HG02884 (cell line): ENCODE results near the gene CEP135.
A peak's percentile ranks its signal among the peaks of the same experiment; 100 is the strongest.

Source experiments
- ATAC-seq: cut with Tn5 transposase; IDR thresholded peaks from one replicate; pipeline ENCODE4 v1.9.1; 2021; ENCODE audit warnings: mild to moderate bottlenecking, moderate library complexity; ENCODE audit not compliant: unreplicated experiment

CEP135 gene

DNA sequence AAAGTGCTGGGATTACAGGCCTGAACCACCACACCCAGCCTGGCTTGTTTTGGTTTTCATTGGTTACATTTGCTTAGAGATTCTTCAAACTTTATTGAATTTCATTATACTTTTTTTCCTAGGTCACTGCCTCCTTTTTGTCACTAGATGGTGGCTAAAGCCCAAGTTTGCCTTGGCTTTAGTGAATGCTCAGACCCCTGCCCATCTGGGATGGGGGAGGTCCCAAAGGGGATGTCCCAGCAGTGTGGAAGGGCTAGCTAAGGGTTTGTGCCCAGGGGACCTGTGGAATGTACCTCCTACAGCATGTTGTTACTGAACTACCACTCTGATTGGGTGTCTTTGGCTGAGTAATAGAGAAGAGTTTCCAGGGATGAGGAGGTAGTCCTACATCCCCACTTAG is 58.4 kb downstream of the CEP135 start:
- ATAC-seq = no peak

DNA sequence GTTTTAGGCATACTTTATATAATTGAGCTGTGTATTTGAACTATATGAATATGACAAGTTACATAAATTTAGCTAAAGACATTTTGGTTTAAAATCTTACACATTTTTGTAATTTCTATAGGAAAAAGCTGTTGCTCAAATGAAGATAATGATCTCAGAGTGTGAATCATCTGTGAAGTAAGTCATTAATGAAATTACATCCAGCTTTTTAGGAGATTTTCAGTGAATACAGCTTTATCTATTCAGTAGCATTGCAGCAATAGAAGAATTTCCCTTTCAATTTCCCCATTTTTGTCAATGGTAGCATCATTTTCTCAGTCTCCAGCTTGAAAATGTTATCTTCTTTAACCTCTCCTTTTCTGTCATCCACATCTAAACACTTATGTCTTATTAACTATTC is 59.5 kb downstream of the CEP135 start:
- ATAC-seq = no peak

DNA sequence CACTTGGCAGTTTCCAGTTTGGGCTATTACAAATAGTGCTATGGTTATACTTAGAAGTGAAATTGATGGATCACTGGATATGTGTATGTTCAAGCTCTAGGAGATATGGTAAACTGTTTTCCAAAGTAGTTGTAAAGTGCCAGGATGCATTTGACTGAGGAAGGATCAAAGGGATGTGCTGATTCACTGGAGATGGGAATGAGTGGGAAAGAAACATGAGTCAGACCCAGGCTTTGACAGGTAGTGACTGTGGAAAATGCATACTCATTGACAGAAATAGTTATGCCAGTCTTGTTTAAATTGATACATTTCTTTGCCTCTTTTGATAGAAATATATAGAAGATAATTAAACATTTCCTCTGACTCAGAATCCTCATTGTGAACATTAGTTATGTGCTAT is 77.9 kb downstream of the CEP135 start:
- no peak for ATAC-seq

DNA sequence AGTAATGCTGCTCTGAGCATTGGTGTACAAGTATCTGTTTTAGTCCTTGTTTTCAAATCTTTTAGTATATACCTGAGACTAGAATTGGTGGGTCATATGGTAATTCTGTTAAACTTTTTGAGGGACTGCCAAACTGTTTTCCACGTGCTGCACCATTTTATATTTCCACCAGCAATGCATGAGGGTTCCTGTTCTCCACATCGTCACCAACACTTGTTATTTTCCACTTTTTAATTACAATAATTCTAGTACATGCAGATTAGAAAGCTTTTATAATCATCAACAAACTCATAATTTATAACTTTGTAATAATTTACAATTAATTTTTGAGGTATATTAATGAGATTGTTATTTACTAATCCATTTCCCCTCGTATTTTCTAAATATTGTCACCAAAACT is 79.4 kb downstream of the CEP135 start:
- ATAC-seq = no peak

DNA sequence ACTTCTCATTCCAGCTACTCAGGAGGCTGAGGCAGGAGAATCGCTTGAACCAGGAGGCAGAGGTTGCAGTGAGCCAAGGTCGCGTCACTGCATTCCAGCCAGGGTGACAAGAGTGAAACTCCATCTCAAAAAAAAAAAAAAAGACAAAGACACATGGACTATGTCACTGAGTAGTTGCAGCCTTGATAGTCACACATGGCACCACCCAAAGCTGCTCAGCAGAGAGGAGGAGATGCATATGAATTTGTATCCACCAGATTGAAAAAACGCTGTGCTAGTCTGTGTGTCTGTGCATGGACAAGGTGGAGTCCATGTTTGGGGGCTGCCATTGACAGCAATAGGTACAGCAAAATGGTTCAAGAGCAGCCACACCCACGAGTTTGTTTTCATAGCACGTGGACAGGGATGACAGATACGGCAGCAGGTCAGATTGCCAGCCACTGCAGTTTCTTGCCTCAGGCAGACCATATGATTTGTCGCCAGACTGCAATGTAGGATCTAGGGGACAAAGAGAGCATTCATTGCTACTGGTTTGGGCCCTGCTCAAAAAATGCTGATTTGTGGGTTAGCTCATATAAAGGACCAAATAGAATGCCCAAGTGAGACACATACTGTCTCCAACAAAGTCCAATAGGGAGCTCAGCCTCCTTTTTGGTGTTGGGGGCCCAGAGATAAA is 89.9 kb downstream of the CEP135 start:
- ATAC-seq = no peak

DNA sequence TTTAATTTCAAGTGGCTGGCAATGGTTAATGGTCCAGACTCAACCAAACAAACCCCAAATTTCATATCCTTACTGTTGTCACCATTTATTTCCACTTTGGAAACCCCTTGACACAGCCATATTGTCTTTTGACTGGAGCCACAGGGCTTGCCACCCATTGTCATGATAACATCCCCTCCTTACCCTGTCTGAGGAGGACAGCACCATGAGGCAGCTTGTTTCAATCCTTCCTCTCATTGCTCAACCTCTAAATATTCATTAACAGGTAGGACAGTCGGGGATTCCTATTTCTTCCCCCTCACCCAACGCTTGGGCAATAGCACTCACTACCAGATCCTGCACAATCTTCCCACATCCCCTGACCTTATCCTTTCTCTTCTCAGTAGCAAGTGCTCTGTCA is 92.1 kb downstream of the CEP135 start:
- no peak for ATAC-seq

DNA sequence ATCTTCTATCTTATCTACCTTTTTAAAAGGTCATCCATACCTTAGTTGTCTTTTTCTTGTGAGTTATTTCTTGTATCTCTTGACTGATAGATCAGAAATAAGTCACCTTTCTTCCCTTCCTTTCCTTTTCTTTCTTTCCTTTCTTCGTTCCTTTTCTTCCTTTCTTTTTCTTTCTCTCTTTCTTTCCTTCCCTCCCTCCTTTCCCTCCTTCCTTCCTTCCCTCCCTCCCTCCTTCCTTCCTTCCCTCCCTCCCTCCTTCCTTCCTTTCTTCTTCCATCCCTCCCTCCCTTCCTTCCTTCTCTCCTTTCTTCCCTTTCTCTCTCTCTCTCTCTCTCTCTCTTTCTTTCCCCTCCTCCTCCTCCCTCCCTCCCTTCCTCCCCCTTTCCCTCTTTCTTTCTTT is 93.5 kb downstream of the CEP135 start:
- no peak for ATAC-seq

DNA sequence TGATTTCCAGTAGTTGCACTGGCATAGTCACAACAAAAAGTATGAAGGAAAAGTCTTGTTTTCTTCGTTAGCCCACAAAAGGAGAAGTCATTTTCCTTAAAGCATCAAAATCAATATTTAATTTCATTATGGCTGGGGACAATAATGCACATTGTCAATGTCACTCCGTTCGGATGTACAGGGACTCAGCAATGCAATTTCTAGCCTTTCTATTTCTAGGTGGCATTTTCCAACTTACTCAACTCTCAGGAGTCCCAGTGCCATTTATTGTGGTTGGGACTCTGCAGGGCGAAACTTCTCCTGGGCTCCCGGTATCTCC is 99.6 kb downstream of the CEP135 start:
- ATAC-seq = no peak

DNA sequence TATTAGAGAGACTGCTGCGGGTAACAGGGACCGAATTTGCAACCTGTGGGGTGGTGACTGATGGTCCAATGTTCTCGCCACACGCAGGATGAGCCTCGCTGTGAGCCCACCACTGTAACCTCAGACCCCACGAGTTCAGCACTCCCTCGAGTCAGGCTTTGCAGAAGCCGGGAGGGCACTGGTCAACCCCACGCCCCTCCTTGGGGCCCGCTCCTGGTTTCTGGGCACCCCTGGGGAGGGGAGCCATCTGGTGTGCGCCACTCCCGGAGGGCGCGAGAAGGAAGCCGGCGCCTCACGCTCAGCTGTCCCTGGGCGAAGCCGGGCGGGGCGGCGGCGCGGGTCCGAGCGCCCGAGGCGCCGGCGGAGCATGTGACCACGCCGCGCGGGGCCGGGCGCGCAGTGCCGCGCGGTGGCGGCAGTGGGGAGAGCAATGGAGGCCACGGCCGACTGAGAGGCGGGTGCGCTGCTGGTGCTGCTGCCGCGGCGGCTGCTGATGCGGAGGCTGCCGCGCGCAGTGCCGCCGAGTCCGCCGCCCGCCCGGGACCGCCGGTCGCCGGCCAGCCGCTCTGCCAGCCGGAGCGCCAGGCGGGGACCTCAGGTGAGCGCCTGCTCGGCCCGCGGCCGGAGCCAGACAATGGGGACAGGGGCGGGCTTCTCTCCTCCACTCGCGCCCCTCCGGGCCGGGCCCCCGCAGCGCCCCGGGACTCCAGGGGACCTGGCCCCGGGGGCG is 100.1 kb downstream of the CEP135 start:
- ATAC-seq = peak; percentile 90

DNA sequence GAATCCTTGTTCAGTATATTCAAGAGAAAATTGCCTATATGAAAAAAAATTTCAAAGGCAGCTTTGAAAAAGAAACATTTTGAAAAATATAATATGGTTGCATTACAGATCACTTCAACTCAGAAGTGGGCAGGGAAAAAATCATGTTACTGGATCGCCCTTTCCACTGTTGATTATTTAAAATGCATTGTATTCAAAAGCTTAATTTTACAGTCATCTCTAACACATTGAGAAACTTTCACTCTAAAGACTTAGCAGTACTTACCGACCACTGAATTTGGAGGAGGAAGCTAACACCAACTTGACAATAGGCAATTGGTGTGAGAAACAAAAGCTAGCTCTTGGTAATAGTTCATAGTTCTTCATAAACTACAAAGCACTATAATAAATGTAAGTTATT is 101.9 kb downstream of the CEP135 start:
- ATAC-seq = no peak

DNA sequence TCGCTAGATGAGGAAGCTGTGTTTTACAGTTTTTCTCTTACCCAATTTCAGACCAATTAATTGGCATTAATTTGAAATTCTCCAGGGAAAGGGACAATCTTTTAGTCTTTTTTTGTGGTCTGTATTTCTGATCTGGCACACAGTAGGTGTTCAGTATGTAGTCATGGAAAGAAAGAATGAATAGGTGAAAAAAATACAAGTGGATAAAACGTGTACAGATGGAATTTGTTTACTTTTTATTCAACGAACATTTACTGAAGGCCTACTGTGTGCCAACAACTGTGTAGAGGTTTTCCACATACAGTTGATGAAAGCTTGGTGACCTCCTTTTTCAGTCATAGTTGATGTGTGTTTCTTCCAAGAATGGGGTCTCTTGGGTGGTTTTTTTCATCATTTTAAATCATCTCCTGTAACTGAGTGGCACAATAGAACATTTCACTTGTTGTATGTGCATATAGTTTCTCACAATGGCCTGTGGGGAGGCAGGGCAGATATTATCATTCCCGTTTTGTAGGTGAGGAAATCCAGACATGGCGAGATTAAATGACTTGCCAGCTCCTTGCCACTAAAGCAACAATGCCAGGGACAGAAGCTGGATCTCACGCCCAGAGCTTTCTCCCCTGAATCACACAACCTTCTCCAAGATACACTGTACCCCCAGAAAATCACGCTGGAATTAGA is 102.4 kb downstream of the CEP135 start:
- ATAC-seq = no peak

DNA sequence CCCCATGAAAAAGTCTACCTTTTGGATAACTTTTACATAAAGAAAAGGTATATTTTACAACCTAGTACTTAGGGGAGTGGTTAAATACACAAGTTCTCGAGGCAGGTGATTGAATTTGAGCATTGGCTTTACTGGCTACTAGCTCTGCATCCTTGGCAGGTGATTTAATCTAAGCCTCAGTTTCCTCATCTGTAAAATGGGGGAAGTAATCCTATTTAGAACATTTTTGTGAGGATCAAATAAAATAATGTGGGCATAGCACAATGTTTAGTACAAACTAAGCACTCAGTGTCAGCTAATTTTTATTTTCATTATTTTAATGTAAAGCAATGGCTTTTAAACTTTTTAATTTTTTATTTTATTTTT is 102.9 kb downstream of the CEP135 start:
- no peak for ATAC-seq

DNA sequence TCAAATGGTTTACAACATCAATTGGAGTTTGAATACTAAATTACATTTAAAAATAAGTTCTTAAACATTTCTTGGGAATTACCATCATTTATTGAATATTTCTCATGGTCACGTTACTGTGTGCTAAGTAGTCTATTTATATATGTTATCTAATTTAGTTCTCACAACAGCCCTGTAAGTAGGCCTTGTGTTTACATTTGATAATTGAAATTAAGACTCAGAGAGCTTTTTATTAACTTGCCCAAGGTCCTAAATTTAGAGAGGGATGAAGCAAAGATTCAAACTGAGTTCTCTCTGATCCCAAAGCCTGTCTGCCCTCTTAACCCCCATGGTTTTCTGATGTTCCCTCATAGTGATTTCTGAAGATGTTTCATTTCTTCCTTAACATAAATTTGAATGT is 103.7 kb downstream of the CEP135 start:
- ATAC-seq = no peak

DNA sequence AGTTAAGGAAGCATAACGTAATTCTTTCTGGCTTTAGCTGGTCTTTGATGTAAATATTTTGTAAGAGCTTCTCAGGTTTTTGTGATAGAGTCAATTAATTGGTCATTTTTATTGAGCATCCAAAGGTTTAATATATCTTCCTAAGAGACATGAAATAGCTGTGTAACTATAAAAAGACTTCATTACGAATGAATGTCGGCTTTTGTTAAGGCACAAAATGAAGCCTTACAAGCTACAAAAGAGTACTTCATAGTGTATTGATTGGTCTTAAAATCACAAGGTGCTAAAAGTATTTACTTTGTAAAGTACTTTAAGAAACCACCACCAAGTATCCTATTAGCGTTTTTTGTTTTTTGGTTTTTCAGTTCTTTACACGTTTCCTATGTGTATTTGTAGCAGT is 104.2 kb downstream of the CEP135 start:
- no peak for ATAC-seq

DNA sequence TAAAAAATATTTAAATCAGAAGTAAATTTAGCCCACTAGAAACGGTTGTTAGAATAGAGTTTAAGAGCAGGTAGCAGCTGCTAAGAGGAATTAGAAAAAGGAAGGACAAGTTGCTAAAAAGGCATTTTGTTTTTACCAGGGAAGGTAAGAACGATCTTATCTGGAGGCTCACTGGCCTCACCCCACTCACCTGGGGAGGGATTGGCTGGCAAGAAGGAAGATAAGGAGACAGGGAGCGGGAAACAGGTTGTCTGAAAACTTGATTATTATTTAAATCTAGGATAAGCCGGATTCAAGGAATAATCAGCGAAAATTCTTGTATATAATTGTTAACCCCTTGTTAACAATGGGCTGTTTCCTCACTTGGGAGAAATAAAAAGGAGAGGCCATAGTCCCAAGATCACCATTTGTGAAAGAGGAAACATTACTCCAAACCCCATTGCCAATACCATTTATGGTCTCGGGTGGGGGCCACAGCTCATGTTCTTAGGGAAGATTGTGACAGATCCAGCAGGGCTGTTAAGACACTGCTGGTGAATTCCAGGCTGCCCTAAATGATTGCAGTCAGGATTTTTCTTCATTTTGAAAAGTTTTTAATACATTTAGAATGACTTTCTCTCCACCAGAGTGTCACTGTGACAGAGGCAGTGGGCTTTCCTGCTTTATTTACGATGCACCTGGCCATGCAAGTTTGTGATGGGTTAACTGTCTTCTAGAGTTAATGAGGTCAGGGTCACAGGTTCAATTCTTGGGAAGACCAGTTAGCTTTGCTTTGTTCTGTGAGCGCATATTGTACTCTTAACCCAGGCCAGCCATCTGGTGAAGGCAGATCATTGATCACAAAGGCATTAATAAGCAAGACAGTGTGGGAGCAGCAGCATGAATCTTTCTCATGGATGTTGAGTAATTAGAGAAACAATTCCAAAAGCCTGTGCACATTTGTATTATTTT is 106.6 kb downstream of the CEP135 start:
- no peak for ATAC-seq

DNA sequence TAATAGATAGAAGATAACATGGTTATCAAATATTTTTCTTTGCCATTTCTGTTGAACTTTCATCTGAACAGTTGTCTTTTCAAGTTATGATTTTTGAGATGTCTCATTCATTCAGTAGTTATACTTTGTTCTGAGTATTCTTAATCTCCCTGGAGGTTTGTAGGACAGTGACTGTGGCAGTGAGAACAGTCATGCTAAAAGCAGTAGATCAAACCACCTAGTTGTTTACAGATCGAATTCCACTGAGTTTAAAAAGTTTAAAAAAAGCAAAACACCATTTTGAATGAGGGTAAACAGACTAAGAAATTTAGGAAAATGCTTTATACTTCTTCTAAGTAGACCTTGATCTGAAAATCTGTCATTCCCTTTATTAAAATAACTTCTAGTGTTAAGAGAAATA is 107.2 kb downstream of the CEP135 start:
- no peak for ATAC-seq

DNA sequence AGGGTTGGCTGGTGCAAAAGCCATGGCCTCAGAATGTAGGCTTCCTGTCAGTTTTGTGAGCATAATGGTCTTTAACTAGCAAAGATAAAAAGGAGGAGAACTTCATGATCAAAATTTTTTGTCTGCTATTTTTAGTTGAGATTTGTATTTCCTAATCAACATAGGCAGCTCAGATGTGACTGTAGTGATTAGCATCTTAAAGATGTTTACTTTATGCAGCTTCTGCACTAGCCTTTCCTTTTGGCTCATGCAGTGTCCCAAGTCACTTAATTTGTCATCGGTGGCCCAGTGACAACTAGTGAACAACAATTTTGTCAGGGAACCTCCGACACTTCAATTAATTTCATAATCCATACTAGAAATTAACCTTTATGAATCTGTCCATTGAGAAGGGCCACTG is 109.8 kb downstream of the CEP135 start:
- ATAC-seq = no peak

DNA sequence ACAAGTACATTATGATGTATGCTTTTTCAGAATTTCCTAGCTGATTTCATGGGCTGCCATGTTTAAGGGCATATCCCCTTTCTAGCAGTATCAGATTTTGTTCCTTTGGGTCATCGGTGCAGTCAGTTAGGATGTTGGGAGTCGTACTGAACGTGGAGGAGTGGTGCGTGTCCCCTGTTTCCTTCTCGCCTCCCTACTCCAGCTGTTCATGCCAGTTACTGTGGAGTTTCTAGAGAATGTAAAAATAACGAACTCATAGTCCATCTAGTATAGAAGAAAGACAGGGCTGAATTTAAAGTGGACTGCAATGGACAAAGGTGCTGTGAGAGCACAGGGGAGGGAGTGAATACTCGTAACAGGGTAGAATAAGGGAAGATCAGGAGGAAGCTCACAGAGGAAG is 111.3 kb downstream of the CEP135 start:
- no peak for ATAC-seq

DNA sequence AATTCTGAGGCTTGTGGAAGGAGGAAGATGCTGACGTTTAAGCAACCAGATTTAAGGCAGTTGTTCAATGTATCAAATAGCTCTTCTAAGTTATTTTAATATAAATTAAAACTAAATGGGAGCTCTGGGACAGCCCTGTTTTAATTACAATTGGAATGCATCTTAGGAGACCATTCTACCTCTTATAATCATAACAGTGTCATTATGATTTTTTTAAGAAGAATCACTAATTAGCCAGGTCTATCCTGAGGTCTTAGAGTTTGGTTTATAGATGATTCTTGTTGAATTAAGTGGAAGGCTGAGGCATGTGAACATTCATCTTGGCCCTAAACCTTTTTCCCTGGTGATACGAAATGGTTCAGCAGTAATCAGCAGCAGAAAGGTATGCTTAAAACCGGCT is 113.4 kb downstream of the CEP135 start:
- no peak for ATAC-seq

DNA sequence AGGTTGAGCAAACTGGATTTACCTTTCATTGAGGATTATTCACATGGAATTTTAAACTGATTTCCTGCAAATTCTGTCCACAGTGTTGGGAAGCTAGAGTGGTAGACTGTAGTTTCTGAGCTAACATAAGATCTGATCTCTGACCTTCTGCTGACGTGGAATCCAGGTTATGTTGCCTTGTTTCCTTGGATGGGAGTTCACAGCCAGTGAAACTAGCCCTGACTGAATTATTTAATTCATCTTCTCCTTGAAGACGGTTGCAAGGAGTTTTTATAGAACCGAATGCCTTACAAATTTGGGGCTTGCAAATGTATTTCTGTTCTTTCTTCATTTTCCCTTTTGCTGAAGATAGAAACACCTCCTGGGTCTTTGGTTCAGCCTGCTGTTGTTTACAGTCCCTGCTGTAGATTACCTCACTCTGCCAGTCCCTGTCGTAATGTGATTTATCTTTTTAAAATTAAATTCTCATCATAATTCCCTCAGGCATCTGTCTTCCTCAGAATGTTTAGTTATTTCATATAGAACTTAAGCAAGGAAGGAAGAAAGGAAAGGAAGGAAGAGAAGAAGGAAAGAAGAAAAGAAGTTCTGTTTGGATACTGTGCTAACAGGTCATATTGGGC is 113.9 kb downstream of the CEP135 start:
- no peak for ATAC-seq

DNA sequence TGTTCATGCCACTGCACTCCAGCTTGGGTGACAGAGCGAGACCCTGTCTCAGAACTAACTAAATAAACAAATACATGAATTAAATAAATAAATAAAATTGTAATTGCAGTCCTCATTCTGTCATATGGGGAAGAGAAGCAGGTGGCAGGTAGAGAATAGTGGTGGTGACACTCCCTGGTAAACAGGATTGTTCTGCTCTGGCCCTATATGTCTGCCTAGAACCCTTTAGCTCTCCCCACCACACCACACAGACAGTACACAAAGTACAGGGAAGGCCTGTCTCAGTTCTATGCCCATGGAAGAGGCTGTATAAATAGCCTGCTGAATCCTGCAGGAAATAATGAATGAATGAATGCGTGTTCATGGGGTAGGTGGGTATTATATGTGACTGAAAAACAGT is 117.7 kb downstream of the CEP135 start:
- no peak for ATAC-seq
